CD4-positive, alpha-beta T cell treated with Interleukin-21 for 1 hour (primary cell): ENCODE results near the gene LRRC63.
"Not testable (repeated sequence)": the region's sequence is repeated elsewhere in the genome, so short reads cannot be mapped to it uniquely, and the experiment has no call there.

Source experiments
- DNase-seq: peaks from one replicate; pipeline ENCODE4 v3.0.0-alpha.2; 2020

Gene LRRC63

DNA sequence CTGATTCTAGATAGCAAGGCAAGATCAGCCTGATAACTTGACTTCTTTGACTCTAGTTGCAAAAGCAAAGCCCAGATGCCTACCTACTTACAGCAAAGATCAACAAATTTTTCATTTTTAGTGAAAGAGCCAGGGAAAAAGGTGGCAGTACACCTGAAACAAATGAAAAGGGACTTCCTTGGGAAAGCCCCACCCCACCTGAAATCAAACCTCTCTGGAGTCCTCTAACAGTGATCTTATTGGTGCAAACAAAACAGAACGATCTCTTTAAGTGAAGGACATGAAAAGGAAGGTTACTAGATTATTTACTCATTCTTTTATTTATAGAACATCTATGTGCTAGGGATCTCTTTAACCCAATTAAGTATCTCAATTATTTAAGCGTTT lies 29.2 kb upstream of the LRRC63 start:
- DNase-seq: peak; percentile 59

DNA sequence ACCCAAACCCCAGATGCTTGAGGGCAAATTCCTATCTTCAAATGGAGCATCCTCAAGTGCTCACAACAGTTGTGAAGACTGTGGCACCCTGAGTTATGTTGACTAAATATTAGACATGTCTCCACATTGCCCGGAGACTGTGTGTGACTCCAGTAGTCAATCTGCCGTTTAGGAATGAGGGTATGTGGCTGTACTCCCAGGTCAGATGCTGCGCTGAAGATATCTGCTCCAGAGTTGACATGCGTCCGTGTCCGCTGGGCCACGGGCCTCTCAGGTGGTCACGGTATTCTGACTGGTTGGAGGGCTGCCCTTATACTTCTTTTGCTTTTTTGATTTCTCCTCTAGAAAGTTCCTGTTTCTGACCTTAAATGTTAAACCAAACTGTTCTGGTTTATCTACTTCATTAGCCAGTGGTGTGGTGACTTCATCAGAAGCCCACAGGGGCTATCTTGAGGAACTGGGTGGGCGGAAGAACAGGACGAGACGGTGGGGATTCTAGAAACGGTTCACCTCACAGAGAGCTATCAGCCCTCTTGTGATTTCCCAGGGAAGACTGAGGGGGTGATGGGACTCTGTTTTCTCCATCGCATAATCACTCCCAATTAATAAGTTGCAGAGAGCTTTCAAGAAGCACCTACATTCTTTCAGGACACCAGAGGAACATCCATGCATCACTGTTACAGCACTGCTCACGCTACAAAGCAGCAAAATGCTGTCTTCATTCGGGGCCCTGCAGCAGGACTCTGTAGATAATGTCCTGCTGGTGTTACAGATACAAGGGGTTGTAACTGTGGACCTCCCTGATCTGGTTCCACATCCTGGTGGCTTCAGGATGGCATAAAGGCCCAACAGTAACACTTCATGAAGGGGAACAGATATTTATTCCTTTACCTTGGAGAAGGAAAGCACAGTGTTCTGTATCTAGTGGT lies 28.4 kb upstream of the LRRC63 start:
- DNase-seq: no peak

DNA sequence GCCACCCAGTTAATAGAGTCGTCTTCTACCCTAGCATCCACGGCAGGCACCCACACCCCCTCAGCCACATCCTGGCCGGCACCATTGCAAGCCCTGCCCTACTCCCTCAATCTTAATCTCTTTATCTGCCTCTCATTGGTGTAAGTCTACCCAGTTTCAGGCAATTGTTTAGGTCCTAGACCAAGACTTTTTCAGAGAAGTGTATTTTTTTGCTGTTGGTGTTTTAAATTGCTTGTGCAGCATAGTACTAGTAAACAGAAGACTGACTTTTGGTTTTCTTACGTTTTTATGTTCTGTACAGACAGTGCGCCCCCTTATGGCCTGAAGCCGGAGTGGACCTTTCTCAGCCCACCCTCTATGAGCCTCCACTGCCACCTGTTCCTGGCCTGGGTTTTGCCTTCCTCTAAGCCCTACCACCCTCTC lies 27.4 kb upstream of the LRRC63 start:
- peak; percentile 80 for DNase-seq

DNA sequence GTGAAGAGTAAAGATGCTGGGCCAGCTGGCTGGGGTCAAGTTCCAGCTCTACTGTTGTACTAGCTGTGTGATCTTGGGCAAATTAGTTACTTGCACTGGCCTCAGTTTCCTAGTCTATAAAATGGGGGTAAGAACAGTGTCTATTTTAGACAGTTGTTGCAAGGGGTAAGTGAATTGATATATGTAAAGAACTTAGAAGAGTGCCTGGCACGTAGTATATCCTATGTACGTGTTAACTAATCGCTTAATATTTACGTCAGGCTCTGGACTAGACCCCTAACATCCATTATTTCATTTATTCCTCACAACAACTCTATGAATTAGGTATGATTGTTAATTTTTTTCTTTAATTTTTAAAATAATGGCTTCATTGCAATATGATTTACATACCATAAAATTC lies 26.1 kb upstream of the LRRC63 start:
- no peak for DNase-seq

DNA sequence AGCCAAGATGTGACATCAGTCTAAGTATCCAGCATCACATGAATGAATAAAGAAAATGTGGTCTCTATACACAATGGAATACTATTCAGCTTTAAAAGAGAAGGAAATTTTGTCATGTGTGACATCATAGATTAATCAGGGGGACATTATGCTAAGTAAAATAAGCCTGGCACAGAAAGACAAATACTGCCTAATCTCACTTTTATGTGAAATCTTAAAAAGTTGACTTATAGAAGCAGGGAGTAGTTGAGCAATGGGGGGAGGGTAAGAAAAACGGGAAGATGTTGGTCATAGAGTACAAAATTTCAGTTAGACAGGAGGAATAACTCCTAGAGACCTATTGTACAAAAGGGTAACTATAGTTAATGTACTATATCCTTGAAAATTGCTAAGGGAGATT lies 19.3 kb upstream of the LRRC63 start:
- no peak for DNase-seq

DNA sequence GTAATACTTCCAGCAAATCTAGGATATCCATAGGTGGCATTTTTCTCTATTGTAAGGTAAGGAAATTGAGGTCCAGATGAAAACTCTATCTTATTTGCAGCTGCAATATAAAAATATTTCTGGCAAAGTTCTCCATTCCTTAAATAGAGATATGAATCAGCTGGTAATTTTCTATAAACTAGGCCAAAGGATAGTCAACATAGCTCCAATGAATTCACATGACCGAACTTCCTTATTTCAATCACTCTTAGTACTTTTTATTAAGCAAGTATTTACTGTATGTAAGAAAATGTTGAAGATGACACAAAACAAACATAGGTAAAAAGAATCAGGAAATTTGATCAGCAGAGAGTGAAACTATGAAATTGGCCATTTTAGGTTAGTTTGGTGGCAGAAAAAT lies 16.7 kb upstream of the LRRC63 start:
- no peak for DNase-seq

DNA sequence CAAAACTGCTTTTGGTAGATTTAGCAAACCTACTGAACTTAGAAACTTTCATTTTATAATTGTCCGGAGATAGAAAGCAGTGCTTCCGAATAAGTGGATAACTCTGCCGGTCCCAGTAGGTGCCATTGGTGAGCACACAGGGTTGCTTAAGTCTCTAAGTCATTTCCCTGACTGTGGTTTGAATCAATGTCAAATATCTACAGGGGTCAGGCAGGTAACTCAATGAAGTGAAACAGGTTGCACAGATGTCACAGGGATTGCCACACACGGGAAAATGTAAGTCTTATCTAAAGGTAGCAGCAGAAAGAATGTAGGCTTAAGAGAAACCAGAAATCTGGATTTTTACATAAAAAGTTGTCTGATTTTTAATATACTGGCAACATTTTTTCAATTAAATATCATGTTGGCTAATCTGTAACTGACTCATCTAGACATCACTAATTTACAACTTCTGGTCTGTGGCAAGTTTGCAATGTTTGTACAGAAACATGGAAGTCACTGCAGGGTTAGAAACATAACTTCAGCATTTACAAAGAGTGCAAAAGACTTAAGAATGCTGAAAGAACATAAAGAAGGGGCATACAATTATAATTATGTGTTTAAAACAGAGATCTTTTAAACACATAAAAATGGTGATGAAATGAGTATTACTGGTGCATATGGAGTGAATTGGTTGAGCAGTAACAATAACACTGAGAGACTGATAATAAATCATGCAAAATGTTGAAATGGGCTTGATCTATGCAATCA lies 14.3 kb upstream of the LRRC63 start:
- DNase-seq: no peak

DNA sequence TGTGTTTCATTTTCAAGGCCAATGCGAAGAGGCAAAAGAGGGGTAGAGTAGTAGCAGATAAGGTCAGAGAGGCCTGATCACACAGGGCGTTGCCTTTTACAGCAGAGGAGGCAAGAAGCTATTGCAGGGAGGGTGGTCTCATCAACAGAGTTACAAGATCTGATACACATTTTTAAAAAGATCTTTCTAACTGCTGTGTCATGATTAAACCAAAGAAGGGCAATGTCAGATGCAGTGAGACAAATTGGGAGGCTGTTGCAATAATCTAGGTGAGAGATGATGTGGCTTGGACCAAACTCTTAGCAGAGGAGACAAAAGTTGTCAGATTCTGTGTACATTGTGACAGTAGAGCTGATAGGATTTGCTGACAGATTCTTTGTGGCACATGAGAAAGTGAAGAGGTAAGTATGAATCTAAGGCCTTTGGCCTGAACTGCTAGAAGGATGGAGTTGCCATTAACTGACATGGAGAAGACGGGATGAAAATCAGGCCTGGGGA lies 13.0 kb upstream of the LRRC63 start:
- no peak for DNase-seq

DNA sequence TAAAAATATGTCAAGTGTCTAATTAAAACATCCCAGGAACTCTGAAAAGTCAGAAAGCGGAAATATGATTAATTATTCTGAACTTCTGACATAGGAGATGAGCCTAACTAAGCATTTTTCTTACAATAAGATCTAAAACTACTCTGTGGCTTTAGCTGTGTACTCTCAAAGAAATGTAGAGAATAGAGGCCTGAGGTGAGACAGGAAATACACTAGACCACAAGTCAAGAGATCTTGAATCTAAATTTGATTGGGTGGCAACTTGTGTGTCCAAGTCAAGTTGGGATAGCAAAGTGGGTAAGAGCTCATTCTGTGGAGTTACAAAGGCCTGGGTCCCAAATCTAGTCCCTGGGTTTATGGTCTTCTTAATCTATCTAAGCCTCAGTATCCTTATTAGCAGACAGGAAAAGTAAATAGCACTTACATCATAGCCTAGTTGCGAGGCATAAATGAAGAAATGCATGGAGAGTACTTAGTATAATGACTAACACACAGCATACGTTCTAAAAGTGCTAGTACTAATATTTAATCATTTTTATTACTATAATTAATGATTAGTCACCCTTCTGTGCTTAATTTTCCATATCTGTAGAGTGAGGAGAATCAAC lies 9.4 kb upstream of the LRRC63 start:
- peak; percentile 53 for DNase-seq

DNA sequence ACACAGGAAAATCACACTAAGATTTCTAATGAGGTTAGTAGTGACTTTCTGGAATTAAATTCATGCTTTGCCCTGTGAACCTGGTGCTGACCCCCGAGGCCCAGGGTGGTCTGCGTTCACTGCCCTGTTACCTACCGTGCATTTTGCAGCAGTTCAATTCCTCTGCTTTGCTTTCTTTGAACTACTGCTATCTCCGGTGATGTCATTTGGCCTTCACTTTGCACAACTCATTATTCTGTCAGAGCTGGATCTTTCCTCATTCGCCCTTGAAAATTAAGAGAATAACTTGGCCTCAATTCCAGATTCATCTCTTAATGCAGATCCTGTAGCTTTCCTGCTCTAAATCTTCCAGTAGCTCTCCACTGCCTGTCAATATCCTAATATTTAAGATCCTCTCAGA lies 8.8 kb upstream of the LRRC63 start:
- DNase-seq: no peak

DNA sequence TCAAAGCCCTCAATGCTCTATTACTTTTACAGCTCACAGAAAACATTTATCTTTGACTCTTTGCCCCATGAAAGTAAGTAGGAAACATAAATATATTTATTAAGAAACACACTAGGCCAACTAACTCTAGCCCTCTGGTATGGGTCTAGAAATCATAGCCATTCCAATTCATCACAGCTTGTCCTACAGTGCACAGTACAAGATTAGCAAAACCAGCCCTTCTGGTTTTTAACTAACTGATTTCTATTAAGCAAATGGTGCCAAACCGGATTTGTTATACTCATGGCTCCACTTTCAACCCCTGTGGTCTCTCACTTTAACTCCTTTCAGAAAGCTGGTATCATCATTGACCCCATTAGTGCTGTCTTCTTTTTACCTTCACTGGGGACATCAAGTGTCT lies 5.6 kb upstream of the LRRC63 start:
- DNase-seq: no peak

DNA sequence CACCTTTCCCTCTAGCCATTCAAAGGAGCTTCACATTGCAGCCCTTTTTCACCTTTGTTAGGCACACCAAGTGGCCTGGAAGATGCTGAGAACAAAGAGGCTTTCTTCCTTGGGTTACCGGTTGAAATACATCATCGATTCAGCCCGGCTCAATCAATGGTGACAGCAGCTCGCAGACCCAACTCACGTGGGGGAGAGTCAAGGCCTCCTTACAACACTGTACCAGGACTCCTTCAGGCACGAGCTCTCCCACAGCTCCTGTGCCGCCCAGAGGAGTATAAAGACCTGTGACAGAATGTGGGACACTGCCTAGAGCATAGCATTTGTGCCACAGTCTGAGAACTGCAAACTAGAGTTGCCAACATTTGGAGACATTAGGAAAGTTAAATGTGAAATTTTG lies 3.9 kb upstream of the LRRC63 start:
- DNase-seq: no peak

DNA sequence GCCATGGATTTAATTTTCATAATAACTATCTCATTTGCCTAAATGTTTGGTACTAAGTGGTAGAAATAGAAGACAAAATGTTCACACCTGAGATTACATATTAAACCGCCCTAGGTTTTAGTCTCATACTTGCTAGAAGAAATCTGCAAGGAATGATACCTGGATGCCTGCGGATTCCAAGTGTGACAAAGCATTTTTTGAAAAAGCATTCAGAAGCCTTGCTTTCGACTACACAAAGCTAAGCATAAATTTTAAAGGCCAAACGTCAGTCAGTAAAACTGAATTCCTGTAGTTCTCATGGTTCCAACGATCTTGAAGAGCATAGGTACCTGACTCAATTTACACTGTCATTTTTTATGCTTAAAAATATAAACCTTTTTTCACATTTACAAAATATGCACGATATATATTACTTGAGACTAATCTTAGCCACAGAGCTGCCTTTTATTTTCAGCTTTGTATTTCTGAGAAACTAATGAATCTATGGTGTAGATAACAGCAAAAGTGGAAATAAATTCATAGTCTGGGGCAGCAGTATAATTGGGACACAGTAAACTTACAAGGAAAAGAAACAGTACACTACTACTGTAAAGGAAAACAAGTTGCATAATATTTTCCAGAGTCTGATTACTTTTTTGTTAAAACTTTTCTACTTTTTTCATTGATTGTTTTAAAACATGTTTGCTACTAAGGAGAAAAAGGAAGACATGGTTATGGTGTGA lies 1.2 kb upstream of the LRRC63 start:
- no peak for DNase-seq

DNA sequence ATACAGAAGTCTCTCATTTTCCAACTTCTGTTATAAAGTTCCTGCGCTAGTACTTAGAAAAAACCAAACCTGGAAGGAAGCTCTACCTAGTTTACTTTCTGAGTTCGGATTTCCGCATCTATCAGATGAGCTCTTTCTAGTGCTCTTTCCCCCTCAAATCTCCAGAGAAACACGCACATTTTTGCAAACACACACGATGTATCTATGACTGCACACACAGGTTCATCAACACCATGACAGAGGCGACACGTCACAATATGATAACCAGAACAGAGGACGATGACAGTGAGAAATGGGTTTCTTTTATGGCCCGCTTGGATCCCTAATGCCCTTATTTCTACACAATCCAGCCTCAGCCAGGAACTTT lies 629 bp upstream of the LRRC63 start:
- DNase-seq: peak; percentile 67

DNA sequence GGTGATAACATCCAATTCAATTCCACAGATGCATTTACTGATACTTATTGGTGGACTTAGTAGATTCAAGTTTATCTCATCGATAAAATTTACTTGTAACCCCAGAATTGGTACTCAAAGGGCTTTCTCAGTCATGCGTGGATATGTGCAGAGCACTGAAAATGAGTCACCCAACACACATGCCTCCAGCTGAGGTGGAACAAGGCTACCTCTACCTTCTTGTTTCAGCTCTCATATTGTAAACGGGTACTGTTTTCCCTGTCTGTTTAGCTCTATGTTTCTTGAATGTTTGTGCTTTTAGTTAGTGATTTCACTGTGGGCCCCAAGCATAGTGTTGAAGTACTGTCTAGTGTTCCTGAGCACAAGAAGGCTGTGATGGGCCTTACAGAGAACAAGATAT lies 1.5 kb downstream of the LRRC63 start:
- DNase-seq: no peak

DNA sequence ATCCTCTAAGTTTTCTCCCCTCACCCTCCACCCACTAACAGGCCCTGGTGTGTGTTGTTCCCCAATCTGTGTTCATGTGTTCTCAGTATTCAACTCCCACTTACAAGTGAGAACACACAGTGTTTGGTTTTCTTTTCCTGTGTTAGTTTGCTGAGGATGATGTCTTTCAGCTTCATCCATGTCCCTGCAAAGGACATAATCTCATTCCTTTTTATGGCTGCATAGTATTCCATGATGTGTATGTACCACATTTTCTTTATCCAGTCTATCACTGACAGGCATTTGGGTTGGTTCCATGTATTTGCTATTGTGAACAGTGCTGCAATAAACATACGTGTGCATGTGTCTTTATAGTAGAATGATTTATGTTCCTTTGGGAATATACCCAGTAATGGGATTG lies 3.0 kb downstream of the LRRC63 start:
- DNase-seq: not testable (repeated sequence)

DNA sequence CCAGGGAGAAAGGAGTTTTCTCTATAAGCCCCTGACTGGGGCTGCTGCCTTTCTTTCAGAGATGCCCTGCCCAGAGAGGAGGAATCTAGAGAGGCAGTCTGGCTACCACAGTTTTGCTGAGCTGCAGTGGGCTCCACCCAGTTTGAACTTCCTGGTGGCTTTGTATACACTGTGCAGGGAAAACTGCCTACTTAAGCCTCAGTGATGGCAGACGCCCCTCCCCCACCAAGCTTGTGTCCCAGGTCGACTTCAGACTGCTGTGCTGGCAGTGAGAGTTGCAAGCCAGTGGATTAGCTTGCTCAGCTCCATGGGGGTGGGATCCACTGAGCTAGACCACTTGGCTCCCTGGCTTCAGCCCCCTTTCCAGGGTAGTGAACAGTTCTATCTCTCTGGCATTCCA lies 8.5 kb downstream of the LRRC63 start:
- DNase-seq: not testable (repeated sequence)

DNA sequence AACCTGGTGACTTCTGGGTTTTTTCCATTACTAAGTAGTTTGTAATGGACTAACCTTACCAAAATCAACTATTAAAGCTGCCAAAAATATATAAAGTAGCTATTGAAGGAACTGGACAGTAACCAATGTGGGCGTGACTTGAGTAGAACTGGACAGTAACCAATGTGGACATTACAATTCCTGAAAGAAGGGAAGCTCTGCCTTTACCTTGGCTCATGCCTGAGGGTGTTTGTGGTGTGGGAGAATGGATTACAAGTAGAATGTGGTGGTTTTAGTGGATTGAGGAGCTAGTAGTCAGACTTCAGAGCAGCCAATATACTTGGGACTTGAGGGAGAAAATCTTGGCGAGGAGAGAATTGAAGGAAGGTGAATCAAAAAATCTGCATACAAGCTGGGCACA lies 17.5 kb downstream of the LRRC63 start:
- DNase-seq: no peak

DNA sequence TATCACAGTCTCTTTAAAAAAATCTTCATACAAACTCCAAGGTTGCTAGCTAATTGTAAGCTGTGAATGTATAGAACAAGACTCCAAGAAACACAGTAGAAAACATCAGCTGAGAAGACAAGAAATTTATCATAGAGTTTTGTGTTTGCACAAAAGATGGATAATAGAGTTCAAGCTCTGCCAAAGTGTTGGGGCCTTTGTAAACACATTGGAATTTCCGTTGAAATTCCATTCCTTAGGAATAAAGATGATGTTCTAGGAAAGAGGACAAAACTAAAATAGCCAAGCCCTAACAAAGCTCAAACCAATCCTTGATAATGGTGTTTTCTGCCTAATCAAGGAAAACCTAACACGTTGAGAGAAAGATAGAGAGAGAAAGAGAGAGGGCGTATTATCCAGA lies 20.6 kb downstream of the LRRC63 start:
- DNase-seq: no peak

DNA sequence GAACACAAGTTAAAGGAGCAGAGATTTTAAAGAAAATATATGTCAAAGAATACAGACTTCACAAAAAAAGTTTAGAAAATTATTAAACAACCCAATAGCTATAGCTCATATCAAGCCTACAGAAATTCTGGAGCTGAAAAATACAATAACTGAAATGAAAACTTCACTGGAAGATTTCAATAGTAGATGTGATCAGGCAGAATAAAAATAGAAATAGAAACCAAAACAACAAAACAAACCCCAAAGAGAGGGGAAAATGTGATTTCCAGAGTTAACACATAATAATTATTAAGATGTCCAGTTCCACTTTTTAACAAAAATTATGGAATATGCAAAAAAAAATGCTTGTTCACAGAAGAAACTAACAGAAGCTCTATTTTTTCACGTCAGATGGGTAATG lies 23.6 kb downstream of the LRRC63 start:
- DNase-seq: no peak

DNA sequence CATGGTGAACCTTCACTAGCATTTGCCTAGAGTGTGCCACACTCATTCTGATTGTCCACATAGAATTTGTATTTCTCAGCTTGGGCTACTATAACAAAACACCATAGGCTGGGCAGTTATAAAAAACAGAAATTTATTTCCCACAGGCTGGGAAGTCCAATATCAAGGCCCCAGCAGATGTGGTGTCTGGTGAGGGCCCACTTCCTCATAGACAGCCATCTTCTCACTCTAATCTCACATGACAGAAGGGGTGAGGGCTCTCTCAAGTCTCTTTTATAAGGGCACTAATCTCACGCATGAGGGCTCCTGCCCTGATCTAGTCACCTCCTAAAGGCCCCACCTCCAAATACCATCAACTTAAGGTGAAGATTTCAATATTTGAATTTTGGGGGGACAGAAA lies 53.6 kb downstream of the LRRC63 start:
- no peak for DNase-seq

DNA sequence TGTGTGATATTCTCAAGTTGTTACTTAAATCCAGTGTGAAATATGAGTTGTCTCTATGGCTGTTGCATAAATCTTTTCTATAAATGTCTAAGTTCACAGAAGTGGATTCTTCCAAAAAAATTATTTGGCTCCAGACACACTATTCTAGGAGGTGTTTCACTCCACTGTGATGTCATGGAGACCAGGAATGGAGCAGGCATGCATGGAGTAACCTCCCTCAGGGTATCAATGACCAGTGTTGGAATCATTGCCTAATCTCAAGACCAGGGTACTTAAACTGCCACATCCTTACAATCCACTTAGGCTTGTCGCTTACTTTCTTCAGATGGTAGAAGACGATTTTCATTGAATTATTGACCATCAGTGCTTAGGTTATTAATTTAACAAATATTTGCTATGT lies 55.4 kb downstream of the LRRC63 start:
- no peak for DNase-seq

DNA sequence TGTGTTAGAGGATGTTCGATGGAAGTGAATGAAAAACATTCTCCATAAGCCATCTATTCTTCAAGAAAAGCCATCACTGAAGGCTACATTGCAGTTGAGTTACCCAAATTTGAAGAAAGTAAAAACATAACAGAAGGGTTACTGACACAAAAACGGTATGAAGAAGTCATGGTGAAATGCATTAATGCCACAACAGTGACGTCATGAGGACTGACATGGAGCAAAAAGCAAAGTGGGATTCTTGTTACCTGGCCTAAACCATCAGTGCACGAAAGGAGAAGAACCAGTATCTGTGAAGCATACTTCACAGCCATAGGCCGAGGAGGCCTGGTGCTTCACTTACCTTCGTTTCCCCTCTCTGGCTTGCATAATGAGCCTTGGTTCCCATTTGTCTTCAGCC lies 58.7 kb downstream of the LRRC63 start:
- no peak for DNase-seq
